NCI-H2196 treated with DMSO at 0.1 percent for 48 hours (cell line): ENCODE data around the gene SARDH.
"Not testable (repeated sequence)": the region's sequence is repeated elsewhere in the genome, so short reads cannot be mapped to it uniquely, and the experiment has no call there.

Source experiments
- DNase-seq: peaks from one replicate; lab custom pipeline; 2025; ENCODE audit not compliant: unreplicated experiment; lab: John Stamatoyannopoulos, UW

The SARDH gene

DNA sequence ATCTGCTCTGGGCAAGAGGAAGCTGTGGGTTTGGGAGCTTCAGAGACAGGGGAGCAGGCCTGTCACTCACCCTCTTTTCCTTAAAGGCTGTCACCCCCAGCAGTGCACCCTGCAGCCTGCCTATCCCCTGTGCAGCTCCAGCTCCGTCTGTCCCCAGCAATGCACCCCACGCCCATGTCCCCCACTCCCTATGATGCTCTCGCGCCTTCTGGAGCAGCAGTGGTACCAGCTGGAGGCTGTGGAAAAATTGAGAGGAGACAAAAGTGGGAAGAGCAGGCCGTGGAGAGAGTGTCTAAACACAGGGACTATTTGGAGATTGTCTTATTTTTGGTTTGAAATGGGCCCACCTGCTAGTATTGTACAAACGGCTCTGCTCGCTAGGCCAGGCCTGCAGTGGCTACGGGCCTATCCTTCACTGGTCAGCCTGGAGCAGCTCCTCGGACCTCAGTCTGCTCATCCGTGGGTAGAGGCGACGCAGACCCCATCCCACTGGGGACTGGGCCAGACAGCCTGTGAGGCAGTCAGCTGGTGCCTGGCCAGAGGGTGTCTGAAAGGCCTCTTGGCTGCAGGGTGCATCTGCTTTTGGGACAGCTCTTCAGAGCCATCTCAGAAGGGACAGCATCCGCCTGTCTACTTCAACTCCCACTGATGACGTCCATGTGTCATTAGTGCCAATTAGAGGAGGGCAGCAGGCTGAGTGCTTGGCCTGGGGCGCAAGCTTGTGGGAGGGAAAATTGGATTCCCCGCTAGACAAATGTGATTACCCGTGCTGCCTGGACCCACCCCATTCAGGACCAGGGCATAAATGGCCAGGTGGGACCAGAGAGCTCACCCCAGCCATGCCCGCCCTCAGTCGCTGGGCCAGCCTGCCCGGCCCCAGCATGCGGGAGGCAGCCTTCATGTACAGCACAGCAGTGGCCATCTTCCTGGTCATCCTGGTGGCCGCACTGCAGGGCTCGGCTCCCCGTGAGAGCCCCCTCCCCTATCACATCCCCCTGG lies 102.3 kb downstream of the SARDH start, which contains the start of gene DBH:
Gene DBH (plus strand): TSS at position 831 of the 999 bp plus-strand sequence. CDS start 9 bp downstream, at position 840.
- no peak for DNase-seq

DNA sequence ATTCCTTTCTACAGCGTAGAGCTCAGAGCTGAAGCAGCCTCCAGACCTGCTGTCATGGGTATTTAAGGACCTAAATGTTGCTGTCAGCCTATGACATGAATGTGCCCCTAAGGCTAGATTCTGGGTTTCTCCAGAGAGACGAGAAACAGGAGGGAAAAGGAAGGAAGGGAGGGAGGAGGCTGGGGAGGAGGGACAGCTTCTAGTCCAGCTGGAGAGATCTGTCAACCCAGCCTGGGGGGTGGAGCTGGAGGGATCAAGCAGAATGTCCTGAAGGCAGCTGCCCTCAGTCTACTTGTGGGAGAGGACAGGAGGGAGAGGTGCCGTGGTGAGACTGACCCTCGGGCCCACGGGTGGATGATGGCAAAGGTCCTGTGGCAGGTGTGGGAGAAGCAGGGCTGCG lies 103.1 kb downstream of the SARDH start:
- DNase-seq: no peak

DNA sequence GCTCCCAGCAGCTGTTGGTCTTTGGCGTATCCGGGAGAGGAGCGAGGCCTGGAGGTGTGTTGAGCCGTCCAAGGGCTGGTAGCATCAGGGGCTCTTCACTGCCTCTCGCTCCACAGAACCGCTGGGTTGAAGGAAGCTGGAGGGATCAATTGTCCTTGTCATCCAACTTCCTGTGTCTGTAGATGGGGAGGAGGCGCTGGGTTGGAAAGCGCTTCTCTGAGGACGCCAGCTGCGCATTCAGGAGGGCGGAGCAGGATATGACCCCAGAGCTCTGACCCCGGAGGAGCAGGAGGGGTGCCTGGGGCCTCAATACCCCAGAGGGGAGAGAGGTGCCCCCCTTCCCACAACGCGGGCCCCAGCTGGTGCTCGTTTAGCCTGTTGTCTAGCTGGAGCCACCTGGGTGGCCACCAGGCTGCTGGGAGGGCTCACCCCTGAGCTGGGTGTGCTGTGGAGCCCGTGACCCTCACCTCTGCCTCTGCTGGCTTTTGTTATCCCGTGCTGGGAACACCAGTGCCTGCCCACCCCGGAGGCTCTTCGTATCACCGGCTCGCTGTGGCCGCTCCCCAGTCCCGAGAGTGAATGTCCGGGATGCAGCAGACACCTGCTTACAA lies 104.0 kb downstream of the SARDH start:
- peak; percentile 63 for DNase-seq

DNA sequence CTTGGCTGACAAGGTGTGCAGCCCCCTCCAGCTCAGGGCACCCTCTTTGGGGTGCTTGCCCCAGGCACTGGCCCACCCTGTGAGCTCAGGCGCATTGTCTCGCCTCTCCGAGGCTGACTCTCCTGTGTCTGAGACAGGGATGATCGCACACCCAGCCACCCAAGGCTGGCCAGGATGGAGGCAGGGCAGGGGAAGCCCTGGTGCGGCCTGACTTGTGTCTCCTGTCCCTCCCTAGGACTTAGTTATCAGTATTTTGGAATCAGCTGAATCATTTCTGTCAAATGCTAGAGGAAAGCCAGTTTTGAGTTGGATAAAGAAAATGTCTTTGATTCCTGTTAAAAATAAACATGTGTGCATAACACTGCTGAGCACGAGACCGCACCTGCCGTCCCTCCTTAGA lies 104.5 kb downstream of the SARDH start:
- no peak for DNase-seq

DNA sequence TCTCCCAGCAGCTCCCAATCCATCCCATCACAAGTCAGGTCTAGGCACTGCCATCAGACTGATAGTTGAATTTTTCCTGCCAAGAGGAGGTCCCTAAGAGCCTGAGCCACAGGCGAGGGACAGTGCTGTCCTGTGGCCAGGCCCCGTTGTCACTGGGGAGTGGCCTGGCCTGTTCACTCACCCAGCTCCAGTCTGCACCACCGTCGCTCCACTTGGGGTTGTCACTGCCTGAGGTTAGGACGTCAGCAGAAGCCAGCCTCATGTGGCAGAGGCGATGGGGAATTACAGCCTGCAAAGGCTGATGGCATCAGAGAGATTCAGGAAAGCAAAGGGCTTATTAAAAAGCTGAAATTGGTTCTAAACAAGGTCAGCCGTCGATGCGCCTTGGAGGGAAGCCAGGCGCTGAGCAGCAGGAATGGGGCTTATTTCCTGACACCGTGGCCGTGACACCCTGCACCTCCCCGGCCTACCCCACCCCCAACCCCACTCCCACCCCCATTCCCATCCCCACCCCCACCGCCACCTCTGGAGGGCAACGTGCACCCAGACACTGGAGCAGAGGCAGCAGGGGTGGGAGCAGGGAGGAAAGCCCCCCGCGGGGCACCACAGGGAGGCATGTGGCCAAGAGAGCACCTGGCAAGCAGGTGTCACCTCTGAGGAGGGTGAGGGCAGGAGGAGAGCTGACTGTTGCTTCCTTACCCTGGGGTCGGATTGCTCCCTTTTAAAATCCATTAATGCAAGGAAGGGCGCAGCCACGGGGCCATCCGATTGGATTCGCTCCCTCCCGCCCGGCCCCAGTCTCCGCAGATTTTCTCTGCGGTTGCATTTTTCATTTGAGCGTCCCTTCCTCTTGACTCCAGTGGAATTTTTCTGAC lies 105.1 kb downstream of the SARDH start:
- peak; percentile 56 for DNase-seq

DNA sequence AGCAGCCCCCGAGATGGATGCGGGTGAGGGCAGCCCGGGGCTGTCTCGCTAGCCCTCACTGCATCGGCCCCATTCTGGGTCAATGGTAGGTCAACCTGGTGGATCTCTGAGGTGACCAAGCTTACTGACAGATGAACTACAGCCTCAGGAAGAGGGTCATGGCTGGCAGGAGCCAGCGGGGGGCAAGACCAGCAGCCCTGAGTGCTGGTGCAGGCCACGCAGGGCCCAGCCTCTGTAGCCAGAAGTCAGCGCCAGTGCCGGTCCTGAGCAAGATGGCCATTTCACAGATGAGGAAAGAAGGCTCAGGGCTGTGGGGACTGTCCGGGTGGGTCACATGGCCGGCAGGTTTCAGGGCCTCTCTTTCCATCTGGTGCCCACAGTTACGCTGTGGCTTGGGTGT lies 107.0 kb downstream of the SARDH start:
- no peak for DNase-seq

DNA sequence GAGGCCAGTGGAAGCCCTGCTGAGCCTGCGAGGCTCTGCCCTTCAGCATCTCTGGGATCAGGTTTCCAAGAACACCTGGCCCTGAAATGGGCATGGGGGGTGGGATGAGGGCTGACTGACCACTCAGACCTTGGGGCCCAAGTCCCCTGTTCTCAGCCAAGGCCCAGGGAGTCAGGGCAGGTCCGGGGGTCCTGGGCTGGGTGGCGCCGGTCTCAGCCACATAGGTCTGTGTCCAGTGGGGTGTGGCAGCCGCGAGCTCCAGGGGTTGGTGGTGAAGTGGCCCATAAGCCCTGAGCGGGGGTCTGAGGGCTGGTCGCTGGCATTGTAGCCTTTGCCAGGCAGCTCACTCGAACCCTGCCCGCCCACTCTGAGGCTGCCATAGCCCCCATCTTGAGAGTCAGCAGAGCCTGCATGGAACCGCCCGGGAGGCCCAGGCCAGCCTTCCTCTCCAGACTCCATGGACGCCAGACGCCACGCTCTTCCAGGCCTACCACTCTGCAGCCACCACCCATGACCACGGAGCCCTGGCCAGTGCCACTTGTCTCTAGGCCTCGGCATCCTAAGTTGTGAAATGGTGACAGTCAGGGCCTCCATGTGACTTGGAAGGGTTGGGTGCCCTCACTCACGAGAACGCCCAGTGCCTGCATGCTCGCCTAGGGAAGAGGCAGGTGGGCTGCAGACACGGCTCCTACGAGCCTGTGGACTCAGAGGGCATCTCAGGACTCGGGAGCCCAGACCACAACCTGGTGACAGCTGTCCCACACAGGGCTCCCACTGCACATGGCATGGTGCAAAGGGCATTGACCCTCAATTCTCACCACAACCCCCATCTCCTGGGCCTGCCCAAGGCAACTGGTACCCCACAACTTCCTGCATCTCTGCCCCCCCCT lies 108.7 kb downstream of the SARDH start:
- no peak for DNase-seq

DNA sequence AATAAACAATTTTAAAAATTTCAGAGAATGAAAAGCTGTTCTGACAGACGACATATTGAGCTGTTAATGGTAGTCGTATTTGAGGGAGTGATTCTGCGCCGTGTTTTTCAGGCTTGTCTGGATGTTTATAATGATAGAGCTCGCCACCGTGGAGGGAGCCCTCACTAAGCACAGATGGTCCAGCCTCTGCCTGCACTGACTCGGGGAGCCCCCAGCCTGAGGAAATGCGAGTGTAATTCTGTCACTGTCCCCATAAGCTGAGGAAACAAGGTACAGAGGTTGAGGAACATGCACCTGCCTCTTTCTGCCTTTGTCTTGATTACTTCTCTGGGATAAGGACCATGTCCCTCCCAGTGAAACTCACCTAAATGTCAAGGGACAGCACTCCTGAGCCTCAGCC lies 109.4 kb downstream of the SARDH start:
- DNase-seq: no peak

DNA sequence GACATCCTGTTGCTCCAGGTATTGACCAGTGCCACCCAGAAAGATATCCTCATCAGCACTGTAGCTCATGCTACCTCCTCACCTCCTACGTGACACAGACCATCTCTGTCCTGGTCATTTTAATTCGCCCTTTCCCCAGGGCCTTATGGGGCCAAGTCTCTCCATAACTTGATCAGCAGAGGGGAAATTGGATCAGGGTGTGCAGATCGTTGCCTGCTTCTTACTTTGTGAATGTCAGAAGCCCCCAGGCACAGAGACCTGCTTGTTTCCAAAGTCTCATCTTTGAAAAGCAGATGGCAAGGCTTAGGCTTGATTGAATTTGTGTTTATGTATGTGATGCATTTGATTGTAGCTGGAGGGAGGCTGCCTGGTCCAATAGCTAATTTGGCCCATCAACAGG lies 110.8 kb downstream of the SARDH start:
- no peak for DNase-seq

DNA sequence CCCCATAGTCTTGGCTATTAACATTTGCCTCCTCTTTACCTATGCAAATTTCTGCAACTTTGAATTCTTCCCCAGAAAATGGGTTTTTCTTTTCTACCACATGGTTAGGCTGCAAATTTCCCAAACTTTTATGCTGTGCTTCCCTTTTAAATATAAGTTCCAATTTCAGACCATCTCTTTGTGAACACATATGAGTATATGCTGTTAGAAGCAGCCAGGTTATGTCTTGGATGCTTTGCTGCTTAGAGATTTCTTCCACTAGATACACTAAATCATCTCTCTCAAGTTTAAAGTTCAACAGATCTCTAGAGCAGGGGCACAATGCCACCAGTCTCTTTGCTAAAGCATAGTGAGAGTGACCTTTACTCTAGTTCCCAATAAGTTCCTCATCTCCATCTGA lies 112.1 kb downstream of the SARDH start:
- DNase-seq: not testable (repeated sequence)

DNA sequence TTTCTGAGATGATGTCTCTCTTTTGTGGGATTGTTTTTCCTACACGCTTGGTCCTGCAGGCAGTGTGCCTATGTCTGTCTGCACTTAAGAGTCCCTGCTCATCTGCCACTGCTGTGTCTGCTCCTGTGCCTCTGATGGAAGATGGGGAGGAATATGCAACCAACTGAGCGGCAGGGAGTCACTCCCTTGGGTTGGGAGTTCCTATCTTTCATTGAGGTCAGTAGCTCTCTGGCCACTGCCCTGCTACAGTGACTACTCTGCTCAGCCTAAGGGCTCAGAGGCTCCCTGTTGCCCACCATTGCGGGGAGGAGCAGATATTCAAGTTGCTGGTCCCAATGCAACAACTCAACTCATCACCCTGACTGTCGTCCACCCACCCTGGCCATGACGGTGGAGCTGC lies 115.6 kb downstream of the SARDH start:
- no peak for DNase-seq

DNA sequence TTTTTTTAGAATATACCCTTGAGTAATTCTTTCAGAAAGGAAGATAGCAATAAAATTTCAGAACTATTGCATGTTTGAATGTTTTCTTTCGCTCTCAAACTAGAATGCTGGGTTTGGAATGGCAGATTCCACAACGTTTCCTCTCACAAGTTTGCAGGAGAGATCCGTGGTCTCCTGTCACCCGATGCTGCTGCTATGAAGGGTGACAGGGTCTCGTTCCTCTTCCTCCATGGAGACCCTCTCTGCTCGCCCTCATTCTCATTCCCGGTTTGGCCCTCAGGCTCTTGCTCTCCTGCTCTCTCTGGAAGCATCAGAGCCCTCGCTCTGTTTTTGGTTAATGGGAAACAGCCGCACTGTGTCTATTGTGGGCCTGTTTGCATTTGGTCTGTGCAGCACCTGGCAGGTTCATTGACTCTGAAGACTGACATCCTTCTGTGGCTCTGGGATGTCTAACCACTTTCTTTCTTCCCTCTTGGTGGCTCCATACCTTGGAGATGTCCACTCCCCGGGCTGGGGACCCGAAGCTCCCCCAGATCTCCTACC lies 116.4 kb downstream of the SARDH start:
- DNase-seq: no peak

DNA sequence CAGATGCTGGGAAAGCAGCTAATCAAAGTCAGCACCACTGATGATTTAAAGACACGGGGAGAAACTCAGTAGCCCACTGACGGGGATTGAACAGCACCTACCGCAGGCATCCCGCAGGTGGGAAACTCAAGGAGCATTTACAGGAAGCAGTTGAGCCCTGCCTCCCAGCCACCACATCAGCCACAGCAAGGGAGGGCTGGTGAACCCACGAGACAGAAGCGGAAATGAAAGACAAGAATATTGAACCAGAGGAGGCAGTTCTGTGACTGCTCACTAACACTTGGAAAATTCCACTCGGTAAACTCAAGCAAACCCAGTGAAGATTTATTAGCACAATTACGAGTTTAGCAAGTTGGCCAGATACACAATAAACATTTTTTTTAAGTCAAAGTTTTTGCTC lies 118.4 kb downstream of the SARDH start:
- no peak for DNase-seq

DNA sequence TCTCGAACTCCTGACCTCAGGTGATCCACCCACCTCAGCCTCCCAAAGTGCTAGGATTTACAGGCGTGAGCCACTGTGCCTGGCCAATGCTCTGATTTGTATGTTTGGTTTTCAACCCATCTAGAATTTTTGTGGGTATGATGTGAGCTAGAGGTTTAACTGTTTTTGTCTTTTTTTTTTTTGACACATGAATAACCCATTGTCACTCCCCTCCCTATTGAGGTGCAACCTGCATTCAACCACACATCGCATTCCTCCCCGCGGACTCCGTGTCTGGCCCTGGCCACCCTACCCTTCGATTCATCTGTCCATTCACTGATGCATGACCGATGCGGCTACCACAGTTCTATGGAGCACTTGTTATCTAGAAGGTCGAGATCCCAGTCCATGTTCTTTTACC lies 119.4 kb downstream of the SARDH start:
- DNase-seq: no peak

DNA sequence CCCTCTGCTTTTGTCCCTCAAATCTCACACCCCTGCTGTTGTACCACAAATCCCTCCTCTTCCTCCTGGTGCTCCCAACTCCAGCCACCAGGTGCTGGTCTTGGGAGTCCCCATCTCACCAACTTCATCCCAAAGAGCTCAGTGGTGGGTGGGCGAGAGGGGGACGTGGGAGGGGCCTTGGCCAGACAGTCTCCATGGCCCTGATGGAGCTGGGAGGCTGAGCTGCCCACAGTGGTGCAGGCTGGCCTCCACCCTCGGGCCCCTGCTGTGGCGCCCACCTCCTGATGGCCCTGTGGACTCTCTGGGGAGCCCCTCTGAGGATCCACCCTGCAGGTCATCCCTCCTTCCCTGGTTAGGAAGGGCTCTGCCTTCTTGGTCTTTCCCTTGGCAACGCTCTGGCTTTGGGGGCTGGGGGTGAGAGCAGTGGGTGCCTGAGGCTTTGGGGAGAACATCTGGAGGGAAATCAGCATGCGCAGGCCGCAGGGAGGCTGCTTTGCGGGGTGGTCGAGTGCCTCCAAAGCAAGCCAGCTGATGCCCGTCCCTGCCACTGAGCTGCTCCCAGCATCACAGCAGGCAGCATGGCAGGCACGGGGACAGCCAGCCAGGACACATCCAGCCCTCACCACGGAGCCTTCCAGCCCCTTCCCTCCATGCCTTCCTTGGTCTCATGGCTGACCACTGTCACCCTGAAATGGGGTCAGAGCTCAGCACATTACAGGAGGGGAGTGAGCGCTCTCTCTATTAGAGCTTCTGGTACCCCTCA lies 121.3 kb downstream of the SARDH start:
- no peak for DNase-seq

DNA sequence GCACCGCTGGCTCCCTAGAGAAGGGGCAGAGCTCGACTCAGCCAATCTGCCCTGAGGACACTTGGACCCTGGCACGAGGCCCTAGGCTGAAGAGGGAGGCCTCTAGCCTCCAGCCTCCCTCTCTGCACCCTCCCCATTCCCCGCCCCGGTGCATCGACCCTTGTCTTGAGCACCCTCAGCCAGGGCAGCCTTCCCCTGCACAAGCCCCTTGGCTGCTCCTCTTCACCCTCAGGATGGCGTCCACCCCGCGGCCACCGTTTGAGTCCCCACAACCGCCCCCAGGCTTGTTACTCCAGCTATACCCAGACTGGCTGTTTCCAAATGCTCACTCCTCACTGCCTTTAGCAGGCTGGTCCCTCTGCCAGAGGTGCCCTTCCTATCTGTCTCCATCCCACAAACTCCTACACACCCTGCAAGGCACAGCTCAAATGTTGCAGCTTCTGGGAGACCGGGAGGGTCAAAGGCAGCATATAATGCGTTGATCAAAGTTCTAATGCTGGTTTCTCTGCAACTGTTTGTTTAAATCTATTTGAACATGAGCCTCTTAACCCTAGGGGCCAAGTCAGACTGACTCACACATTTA lies 122.5 kb downstream of the SARDH start:
- DNase-seq: no peak

DNA sequence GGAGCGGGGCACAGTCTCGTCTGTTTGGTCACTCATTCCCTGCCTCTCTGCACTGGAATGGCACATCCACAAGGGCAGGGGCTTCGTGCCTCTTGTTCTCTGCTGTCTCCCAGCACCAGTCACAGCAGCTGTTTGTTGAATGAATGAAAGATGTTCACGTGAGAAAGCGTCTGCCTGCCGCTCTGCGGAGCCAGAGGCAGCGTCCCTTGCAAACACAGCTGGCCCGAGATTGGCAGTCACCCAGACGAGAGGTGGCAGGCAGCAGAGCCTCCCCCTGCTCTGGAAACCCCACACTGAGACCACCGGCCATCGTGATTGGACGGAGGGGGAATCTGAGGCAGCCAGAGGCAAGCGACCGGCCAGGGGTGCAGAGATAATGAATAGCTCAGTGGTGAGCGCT lies 123.0 kb downstream of the SARDH start:
- DNase-seq: no peak

DNA sequence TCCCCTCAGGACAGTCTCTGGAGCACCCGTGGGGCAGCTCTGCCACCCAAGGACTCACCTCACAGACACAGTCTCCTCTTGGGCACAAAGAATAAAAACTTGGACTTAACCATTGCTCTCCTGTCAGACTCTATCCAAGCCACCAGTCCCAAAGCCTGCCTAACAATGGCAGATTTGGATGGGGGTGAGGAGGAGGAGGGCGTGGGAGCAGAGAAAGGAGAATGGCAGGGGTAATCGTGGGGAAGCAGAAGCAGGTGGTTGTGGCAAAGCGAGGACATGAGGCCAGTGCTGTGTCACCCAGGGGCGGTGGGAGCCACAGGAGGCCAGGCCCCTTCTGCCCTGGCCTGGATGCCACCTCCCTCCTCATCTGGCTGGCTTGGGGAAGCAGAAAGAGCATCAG lies 123.5 kb downstream of the SARDH start:
- DNase-seq: no peak

DNA sequence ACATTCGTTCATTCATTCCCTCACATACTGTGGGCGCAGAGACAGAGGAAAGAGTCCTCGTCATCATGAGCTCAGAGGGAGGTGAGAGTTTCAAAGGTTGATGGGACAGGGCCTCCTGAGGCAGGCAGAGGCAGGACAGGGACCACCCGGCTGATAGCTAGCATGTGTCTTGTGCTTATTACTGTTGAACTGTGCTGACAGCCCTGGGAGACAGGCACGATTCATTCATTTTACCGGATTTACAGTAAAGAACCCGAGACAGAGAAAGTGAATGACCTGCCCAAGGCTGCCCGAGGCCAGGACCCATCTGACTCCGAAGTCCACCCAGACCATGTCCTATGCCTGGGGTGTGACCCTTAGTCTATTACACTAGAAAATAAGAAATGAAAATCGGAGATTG lies 124.1 kb downstream of the SARDH start:
- no peak for DNase-seq
